GM19395 (cell line): ENCODE results near the gene ZNF763.
A peak's percentile ranks its signal among the peaks of the same experiment; 100 is the strongest.
"Not testable (repeated sequence)": the region's sequence is repeated elsewhere in the genome, so short reads cannot be mapped to it uniquely, and the experiment has no call there.

Source experiments
- ATAC-seq: cut with Tn5 transposase; IDR thresholded peaks from one replicate; pipeline ENCODE4 v1.9.1; 2021; ENCODE audit warnings: mild to moderate bottlenecking, moderate library complexity; ENCODE audit not compliant: unreplicated experiment

ZNF763 gene

DNA sequence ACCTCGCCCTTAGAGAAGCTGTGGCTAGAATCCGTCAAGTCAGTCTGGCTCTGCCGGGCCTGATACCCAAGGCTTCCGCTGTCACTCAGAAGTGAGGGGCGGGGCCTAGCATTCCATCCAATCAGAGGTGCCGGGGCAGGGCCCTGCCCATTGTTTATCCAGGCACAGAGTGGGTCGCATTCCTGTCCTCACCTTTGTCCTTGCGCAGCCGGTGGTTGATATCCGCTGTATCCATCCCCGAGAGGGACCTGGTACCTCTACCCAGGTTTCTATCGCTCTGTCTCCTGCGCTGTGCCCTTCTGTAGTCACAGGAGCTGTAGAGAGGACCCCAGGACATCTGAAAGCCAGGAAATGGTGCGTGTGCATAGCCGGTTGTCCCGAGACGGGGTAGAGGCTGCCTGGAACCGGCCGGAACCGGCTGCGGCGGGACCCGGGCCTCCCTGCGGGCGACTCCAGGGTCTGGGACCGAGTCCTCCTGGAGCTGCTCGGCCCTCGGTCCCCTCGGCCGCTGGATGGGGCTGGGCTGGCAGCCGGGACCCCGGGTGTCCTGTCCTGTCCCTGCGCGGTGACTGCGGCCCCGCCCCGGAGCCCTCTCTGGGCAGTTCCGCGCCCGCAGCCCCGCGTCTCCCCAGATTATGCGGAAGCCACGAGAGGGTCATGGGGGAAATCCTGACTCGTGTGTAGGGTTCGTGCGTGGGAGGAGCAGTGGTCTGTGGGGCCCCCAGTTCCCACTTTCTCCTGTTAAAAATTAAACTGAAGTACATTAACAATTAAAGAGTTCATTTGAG, at the start of gene ZNF763:
Gene ZNF763, plus strand, starts transcription at position 183 of the 788 bp plus-strand sequence. Its CDS starts 169 bp downstream, at position 352.
- ATAC-seq, result peak; percentile 85

DNA sequence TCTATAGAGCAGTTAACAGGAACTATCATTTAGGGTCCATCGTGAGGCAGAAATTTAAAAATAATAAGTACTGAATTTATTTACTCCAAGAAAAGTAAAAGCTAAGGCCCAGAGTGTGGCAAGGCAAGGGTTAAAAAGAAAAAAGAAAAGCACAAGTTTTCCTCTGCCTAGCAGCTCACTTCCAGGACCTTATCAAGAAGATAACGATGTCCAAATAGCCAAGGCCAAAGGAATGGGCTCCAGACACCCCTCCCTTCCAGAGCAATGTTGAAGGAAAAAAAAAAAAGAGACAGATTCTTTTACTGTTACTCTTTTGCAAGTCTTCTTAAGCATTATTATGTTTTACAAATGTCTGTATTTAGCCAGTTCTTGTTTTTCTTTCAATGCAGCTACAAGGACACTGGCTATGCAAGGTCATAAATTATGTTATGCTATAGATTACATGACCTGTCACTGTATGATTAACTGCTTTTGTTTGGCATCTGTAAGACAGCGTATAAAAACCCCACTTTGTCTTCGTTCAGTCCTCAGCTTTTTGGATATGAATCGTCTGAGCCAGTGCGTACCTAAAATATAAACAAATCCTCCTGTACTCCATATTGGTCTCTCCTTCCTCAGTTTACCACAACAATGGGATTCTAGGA, 42.9 kb upstream of the ZNF763 start:
- ATAC-seq, result no peak

DNA sequence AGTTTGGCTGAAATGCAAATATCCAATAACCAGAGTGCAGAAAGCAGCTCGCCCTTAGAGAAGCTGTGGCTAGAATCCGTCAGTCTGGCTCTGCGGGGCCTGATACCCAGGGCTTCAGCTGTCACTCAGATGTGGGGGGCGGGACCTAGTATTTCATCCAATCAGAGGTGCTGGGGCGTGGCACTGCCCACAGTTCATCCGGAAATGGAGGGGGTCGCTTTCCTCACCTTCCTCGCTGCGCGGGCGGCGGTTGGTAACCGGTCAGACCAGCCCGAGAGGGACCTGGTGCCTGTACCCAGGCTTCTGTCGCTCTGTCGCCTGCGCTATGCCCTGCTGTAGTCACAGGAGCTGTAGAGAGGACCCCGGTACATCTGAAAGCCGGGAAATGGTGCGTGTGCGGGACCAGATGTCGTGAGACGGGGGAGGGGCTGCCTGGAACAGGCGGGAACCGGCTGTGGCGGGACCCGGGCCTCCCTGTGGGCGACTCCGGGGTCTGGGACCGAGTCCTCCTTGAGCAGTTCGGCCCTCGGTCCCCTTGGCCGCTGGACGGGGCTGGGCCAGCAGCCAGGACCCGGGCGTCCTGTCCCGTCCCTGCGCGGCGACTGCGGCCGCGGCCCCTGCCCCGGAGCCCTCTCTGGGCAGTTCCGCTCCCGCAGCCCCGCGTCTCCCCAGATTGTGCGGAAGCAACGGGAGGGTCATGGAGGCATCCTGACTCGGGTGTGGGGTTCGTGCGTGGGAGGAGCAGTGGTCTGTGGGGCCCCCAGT, 39.8 kb upstream of the ZNF763 start, which contains the start of gene ZNF700:
Gene ZNF700, plus strand, starts transcription at position 222 of the 765 bp plus-strand sequence. Its CDS starts 104 bp downstream, at position 326.
- peak; percentile 92 for ATAC-seq

DNA sequence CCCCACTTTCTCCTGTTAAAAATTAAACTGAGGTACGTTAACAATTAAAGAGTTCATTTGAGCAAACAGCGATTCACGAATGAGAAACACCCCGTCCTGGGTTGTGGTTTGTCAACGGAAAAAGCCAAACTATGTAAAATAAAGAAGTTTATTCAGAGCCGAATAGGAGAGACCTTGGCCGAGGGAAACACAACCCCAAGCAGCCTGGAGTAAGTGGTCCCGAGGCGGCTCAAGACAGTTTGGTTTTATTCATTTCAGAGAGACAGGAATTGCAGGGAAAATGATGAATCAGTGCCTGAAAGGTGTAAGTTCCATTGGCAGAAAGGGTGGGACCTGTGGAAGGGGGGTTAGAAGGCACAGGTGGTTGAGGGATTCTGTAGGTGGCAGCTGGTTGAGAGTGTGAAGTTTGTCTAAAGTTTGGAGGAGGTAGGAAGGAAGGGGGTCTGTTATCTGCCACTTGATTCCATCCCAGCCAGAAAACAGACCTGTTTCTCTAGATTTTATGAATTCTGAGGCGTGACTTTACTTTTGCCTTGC, 39.1 kb upstream of the ZNF763 start:
- ATAC-seq, result not testable (repeated sequence)

DNA sequence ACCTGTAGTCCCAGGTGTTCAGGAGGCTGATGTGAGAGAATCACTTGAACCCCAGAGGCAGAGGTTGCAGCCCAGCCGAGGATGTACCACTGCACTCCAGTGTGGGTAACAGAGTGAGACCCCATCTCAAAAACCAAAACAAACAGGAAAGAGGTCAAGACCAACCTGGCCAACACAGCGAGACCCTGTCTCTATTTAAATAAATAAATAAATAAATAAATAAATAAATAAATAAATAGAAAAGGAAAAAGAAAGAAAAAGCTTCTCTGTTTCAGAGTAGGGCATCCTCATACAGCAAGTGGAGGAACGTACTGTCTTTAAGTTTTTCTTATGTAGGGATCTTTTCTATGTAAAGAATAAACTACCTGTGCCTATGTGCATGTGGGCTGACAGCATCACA, 37.6 kb upstream of the ZNF763 start:
- ATAC-seq, result no peak

DNA sequence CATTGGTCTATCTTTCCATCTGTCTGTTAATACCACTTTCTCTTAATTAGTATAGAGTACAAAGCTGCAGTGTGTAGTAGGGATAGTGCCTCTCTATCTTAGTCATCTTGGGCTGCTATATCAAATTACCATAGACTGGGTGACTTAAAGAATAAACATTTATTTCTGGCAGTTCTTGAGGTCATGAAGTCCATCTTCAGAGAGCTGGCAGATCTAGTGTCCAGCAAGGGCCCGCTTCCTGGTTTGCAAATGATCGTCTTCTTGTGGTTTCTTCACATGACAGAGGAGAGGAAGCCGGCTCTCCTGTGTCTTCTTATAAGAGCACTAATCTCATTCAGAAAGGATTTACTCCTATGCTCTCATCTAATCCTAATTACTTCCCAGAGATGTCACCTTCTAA, 33.8 kb upstream of the ZNF763 start:
- no peak for ATAC-seq

DNA sequence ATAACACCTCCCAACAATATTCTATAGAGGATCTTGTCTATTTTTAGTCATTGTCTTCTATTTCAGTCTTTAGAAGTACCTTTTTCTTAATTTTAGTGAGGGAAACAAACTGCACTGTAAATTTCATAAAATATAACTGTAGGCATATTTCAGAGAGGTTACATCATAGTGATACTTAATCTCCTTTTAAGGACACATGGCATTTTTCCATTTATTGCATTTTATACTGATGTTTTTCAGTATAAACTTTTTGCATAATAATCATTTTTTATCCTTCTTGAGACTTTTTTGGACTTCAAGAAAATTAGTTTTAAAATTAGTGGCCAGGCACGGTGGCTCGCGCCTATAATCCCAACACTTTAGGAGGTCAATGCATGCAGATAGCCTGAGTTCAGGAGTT, 33.3 kb upstream of the ZNF763 start:
- ATAC-seq, result no peak

DNA sequence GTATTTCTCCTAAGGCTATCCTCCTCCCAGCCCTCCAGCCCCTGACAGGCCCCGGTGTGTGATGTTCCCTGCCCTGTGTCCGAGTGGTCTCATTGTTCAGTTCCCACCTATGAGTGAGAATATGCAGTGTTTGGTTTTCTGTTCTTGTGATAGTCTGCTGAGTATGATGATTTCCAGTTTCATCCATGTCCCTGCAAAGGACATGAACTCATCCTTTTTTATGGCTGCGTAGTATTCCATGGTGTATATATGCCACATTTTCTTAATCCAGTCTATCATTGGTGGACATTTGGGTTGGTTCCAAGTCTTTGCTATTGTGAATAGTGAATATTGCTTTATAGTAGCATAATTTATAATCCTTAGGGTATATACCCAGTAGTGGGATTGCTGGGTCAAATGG, 29.0 kb upstream of the ZNF763 start:
- not testable (repeated sequence) for ATAC-seq

DNA sequence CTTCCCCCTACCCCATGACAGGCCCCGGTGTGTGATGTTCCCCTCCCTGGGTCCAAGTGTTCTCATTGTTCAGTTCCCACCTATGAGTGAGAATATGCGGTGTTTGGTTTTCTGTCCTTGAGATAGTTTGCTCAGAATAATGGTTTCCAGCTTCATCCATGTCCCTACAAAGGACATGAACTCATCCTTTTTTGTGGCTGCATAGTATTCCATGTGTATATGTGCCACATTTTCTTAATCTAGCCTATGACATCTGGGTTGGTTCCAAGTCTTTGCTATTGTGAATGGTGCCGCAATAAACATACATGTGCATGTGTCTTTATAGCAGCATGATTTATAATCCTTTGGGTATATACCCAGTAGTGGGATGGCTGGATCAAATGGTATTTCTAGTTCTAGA, 26.5 kb upstream of the ZNF763 start:
- not testable (repeated sequence) for ATAC-seq

DNA sequence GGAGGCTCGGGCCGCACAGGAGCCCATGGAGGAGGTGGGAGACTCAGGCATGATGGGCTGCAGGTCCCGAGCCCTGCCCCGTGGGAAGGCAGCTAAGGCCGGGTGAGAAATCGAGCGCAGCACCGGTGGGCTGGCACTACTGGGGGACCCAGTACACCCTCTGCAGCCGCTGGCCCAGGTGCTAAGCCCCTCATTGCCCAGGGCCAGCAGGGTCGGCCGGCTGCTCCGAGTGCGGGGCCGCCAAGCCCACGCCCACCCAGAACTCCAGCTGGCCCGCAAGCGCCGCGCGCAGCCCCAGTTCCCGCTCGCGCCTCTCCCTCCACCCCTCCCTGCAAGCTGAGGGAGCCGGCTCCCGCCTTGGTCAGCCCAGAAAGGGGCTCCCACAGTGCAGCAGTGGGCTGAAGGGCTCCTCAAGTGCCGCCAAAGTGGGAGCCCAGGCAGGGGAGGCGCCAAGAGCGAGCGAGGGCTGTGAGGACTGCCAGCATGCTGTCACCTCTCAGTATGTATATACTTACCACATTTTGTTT, 23.4 kb upstream of the ZNF763 start:
- not testable (repeated sequence) for ATAC-seq

DNA sequence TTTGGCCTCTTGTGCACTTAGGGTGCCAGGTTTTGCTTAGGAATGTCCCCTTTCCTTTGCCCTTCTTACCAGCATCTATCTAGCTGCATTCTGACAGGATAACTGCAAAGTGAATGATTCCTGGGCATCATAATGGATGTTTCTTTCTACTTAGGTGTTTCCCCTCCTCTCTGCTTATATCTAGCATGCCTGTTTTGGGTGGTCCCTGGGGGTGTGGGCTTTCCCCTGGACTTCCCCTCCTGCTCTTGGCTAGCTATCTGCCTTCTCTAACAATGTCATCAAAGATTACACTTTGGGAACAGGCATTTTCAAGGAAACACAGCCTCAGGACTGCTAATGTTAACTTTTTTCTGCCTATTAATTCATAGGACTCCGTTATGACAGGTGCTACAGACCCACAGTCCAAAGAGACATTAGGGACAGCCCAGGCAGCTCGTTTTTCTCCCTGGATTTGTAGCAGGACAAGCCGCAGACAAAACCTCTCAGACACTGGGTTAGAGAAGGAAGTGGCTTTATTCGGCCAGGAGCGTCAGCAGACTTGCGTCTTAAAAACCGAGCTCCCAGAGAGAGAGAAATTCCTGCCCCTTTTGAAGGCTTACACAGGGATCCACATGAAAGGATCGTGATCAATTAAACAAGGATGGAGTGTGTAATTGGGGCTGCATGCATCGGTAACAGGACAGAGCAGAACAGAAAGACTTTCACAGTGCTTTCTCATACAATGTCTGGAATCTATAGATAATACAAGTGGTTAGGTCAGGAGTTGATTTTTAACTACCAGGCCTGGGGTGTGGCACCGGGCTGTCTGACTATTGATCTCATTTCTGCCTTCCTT, 22.6 kb upstream of the ZNF763 start:
- ATAC-seq, result no peak

DNA sequence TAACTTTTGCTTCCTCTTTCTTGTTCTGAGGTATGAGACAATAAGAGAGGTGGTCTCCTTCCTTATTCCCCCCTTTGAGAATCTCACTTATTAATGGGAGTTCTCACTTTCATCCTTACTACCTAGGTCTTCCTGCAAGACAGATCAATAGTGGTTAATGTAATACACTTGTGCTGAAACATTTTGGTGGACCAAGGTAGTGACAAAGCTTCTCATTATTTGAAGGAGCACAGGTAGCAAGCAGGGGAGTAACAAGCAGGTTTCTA, 22.1 kb upstream of the ZNF763 start:
- no peak for ATAC-seq

DNA sequence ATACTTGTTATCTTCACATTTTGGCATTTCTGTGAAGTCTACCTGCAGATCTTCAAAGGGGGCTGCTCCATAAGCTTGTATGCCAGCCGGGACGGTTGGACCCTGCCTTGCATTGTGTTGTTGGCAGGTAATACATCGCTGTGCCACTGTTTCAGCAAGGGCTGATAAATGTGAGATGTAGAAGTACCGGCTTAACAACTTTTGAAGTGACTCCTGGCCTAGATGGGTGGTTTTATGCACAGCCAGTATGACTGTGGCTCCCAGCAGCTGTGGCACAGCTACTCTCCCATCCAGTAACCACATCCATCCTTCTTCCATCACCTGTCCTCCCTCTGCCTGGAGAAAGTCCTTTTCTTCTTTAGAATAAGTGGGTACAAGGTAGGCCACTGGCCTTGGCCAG, 20.2 kb upstream of the ZNF763 start:
- no peak for ATAC-seq

DNA sequence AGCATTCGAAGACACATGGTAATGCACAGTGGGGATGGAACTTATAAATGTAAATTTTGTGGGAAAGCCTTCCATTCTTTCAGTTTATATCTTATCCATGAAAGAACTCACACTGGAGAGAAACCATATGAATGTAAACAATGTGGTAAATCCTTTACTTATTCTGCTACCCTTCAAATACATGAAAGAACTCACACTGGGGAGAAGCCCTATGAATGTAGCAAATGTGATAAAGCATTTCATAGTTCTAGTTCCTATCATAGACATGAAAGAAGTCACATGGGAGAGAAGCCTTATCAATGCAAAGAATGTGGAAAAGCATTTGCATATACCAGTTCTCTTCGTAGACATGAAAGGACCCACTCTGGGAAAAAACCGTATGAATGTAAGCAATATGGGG, 16.2 kb upstream of the ZNF763 start:
- ATAC-seq, result no peak

DNA sequence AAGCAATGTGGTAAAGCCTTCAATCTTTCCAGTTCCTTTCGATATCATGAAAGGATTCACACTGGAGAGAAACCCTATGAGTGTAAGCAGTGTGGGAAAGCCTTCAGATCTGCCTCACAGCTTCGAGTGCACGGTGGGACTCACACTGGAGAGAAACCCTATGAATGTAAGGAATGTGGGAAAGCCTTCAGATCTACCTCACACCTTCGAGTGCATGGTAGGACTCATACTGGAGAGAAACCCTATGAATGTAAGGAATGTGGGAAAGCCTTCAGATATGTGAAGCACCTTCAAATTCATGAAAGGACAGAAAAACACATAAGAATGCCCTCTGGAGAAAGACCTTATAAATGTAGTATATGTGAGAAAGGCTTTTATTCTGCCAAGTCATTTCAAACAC, 15.6 kb upstream of the ZNF763 start:
- ATAC-seq, result no peak

DNA sequence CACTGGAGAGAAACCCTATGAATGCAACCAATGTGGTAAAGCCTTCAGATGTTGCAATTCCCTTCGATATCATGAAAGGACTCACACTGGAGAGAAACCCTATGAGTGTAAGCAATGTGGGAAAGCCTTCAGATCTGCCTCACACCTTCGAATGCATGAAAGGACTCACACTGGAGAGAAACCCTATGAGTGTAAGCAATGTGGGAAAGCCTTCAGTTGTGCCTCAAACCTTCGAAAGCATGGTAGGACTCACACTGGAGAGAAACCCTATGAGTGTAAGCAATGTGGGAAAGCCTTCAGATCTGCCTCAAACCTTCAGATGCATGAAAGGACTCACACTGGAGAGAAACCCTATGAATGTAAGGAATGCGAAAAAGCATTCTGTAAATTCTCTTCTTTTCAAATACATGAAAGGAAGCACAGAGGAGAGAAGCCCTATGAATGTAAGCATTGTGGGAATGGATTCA, 15.2 kb upstream of the ZNF763 start:
- not testable (repeated sequence) for ATAC-seq

DNA sequence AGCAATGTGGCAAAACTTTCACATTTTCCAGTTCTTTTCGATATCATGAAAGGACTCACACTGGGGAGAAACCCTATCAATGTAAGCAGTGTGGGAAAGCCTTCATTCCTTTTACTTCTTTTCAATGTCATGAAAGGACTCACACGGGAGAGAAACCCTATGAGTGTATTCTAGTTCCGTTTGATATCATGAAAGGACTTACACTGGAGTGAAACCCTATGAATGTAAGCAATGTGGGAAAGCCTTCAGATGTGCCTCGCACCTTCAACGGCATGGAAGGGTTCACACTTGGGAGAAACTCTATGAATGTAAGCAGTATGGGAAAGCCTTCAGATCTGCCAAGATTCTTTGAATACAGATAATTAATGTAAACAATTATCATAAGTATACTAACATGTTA, 14.5 kb upstream of the ZNF763 start:
- no peak for ATAC-seq

DNA sequence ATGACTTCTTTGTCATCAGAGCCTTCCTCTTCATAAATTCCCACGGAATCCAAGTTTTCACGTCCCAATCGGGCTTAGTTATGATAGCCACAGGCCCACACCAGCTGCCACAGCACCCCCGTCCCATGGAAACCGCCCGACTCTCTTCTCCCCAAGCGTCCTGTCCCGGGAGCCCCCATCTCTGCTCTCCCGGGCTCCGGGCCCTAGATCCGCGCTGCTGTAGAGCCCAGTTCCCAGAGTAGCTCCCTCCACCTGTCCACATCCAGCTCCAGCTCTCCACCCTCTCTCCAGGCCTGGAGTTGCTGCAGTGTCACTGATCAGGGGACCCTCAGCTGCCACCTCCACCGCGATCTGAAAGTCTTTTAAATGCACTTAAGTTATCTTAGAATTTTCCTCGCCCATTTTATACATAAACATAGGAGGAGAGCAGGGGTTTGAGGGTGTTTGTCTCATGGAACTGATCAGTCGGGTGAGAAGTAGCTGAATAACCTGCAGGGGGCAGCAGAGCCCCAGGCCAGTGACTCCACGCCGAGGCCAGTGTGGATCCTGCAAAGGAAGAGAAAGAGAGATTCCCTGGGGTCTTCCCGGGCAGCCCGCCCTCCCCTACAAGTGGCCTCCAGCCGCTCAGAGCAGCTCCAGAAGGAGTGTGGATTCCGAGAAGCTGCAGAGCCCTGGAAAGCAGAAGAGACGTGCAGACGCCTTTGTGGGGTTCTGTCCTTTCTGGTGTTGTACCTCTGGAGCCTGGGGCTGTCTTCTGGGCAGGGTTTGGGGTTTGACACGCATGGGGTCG, 1.1 kb upstream of the ZNF763 start:
- ATAC-seq, result no peak

DNA sequence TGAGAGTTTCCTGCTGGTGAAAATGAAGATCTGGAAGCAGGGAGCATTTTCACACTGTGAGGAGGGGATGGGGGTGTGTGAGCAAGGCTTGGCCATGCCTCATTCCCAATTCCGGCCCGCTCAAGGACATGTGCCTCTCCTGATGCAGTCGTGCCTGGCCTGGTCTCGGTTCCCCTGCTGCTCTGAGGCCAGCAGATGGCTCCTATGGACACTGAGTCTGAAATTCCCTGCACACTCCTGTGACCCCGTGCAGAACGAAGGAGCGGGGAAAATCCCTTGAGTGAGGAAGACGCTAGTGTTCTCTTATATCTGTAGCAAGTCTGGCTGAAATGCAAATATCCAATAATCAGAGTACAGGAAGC, 363 bp upstream of the ZNF763 start:
- no peak for ATAC-seq

DNA sequence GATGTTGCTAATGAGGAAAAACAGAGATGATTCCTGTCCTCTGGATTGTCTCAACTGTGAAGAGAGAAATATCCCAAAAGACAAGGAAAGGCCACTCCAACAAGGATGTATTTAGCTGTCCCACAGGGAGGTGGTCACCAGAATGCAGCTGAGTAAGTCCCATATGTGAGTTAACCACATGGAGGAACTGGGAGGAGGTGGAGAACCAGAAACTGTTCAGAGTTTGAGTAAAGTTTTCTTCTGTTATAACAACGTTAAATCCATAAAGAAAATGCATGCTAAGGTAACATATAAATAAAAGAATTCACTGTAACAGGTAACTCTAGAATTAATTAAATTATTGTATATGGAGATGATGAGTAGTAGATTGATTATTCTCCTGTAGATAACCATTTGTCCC, 5.3 kb downstream of the ZNF763 start:
- ATAC-seq, result no peak
